ENCODE results near the gene HERPUD2. TPM values are rescaled to one million over a fixed set of nuclear protein-coding genes. Genes with fewer than 3 reads are reported as not detected.

HERPUD2 gene
- total and polyA plus RNA-seq, 2 donors (not counting 1 experiment from before 2014, with no cell fraction given), result 58.8 to 62.2 TPM

GRCh38 chr7:35649711-35650110 lies 45.2 kb downstream of the HERPUD2 start:
- no peak overlapping the region for H3K4me2 ChIP-seq (replicated peaks; ENCODE audit: low read depth, low read length, poor library complexity, severe bottlenecking)
- H4K20me1 ChIP-seq (ENCODE audit: control insufficient read depth, insufficient read depth, low read length, poor library complexity, severe bottlenecking), result peaks cover 30% of the 10 kb centered on the region
- no peak for DNase-seq
- no peaks in the 10 kb centered on the region for H3K27me3 Mint-ChIP-seq
- H3K27ac Mint-ChIP-seq, result no peak overlapping the region
- peaks cover 7% of the 10 kb centered on the region for H3K9me3 Mint-ChIP-seq (ENCODE audit: insufficient read depth)
- no peak overlapping the region for H3K27ac ChIP-seq (ENCODE audit: low read length in 2 of 2)
- H3K4me3 Mint-ChIP-seq, result no peak overlapping the region
- intact Hi-C loops (cut with micrococcal nuclease), result no loop called here
- CTCF ChIA-PET, result no interaction called here
- H3K4me1 Mint-ChIP-seq, result peaks cover 42% of the 10 kb centered on the region
- no peak overlapping the region for H3K9ac ChIP-seq (ENCODE audit: low read length)
- TF ChIP-seq CTCF (IDR thresholded peaks at IDR 0.05) (no peak), EZH2 (IDR thresholded peaks at IDR 0.05; ENCODE audit: borderline replicate concordance, insufficient read depth, low read depth, low read length, poor library complexity, severe bottlenecking) (no peak)
- POLR2A ChIA-PET, result no interaction called here
- no CpG with 5 or more reads among the region's 3 CpGs for WGBS (ENCODE audit: insufficient coverage)
- H3K9me3 ChIP-seq (ENCODE audit: control extremely low read depth in 1 of 3, control insufficient read depth in 2 of 3, insufficient read depth in 1 of 3, low read length in 2 of 3), result peaks cover 0 to 7% (median 6%) of the 10 kb centered on the region in 3 donors
- H3K27me3 ChIP-seq (replicated peaks in 1 of 4; ENCODE audit: control extremely low read depth in 1 of 4, control insufficient read depth in 3 of 4, insufficient read depth in 4 of 4, low read length in 3 of 4), result no peaks in the 10 kb centered on the region
- H3K36me3 ChIP-seq (replicated peaks in 1 of 2; ENCODE audit: control extremely low read depth in 1 of 2, control insufficient read depth in 1 of 2, extremely low read depth in 1 of 2, insufficient read depth in 2 of 2, low read length in 1 of 2), result peaks cover 3 to 32% of the 10 kb centered on the region in 2 experiments
- H3K79me2 ChIP-seq (ENCODE audit: control insufficient read depth, insufficient read depth, low read length), result peaks cover 70% of the 10 kb centered on the region
- H2AFZ ChIP-seq (ENCODE audit: insufficient read depth, low read depth, low read length, poor library complexity, severe bottlenecking), result no peak overlapping the region
- peaks cover 7 to 18% of the 10 kb centered on the region in 2 donors for H3K4me1 ChIP-seq (ENCODE audit: control insufficient read depth in 2 of 2, insufficient read depth in 2 of 2, low read length in 2 of 2)
- no peak overlapping the region for H3K4me3 ChIP-seq (ENCODE audit: control extremely low read depth in 1 of 5, extremely low read depth in 1 of 5, insufficient read depth in 1 of 5, low read depth in 2 of 5, low read length in 4 of 5)
- no peak for ATAC-seq (ENCODE audit: low read depth)

DNA sequence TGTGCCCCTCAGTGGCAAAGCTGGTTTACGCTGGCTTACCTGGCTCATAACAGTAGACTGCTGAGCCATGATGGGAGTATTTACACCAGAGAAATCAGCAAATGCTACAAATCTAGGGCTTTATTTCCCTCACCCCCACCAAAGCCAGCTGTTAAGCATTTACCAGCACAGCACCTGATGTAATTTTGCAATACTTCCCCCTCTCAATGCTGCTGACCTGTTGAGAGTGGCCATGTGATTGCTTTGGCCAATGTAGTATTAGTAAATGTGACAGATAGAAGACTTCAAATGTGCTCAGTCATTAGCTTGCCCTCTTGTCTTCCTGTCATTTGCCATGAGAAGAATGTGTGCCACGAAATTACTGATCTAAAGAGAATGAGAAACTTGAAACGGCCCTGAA lies 46.6 kb downstream of the HERPUD2 start:
- Histone ChIP-seq H3K36me3 (replicated peaks in 1 of 2; ENCODE audit: control extremely low read depth in 1 of 2, control insufficient read depth in 1 of 2, extremely low read depth in 1 of 2, insufficient read depth in 2 of 2, low read length in 1 of 2) (peaks cover 3 to 28% of the 10 kb centered on the region in 2 experiments), H3K27me3 (replicated peaks in 1 of 4; ENCODE audit: control extremely low read depth in 1 of 4, control insufficient read depth in 3 of 4, insufficient read depth in 4 of 4, low read length in 3 of 4) (no peaks in the 10 kb centered on the region), H3K9me3 (ENCODE audit: control extremely low read depth in 1 of 3, control insufficient read depth in 2 of 3, insufficient read depth in 1 of 3, low read length in 2 of 3) (peaks cover 0 to 7% (median 6%) of the 10 kb centered on the region in 3 donors), H3K4me1 (ENCODE audit: control insufficient read depth in 2 of 2, insufficient read depth in 2 of 2, low read length in 2 of 2) (peaks cover 7 to 19% of the 10 kb centered on the region in 2 donors), H3K79me2 (ENCODE audit: control insufficient read depth, insufficient read depth, low read length) (peaks cover 57% of the 10 kb centered on the region), H3K4me3 (ENCODE audit: control extremely low read depth in 1 of 5, extremely low read depth in 1 of 5, insufficient read depth in 1 of 5, low read depth in 2 of 5, low read length in 4 of 5) (no peak overlapping the region), H3K4me2 (replicated peaks; ENCODE audit: low read depth, low read length, poor library complexity, severe bottlenecking) (no peak overlapping the region), H4K20me1 (ENCODE audit: control insufficient read depth, insufficient read depth, low read length, poor library complexity, severe bottlenecking) (peaks cover 30% of the 10 kb centered on the region), H2AFZ (ENCODE audit: insufficient read depth, low read depth, low read length, poor library complexity, severe bottlenecking) (no peak overlapping the region), H3K9ac (ENCODE audit: low read length) (no peak overlapping the region), H3K27ac (ENCODE audit: low read length in 2 of 2) (no peak overlapping the region)
- Mint-ChIP-seq H3K4me1 (peaks cover 42% of the 10 kb centered on the region), H3K4me3 (no peak overlapping the region), H3K27me3 (no peaks in the 10 kb centered on the region), H3K27ac (no peak overlapping the region), H3K9me3 (ENCODE audit: insufficient read depth) (peaks cover 5% of the 10 kb centered on the region)
- ChIA-PET CTCF (no interaction called here), POLR2A (no interaction called here)
- intact Hi-C loops (cut with micrococcal nuclease), result no loop called here
- WGBS (ENCODE audit: insufficient coverage), result 82% methylated on average over 3 of the region's 3 CpGs
- no peak for TF ChIP-seq CTCF (IDR thresholded peaks at IDR 0.05)
- TF ChIP-seq EZH2 (IDR thresholded peaks at IDR 0.05; ENCODE audit: borderline replicate concordance, insufficient read depth, low read depth, low read length, poor library complexity, severe bottlenecking), result no peak
- no peak for DNase-seq
- ATAC-seq (ENCODE audit: low read depth), result no peak
